Endothelial cell of hepatic sinusoid (primary cell): ENCODE data around the gene CENPVL3.
"Not testable (repeated sequence)": the region's sequence is repeated elsewhere in the genome, so short reads cannot be mapped to it uniquely, and the experiment has no call there.

ENCODE experiments used
- in situ Hi-C: cut with HindIII; loops from 2 replicates; pipeline ENCODE4 v1.10.0; 2017; ENCODE audit warnings: low sequenced_read_pairs

The CENPVL3 gene

GRCh38 chrX:51618241-51619155, at the start of gene CENPVL3:
Gene CENPVL3, minus strand, starts transcription at chrX:51618912. Its CDS starts 39 bp downstream, at chrX:51618873.
- in situ Hi-C loops: not testable (repeated sequence)

DNA sequence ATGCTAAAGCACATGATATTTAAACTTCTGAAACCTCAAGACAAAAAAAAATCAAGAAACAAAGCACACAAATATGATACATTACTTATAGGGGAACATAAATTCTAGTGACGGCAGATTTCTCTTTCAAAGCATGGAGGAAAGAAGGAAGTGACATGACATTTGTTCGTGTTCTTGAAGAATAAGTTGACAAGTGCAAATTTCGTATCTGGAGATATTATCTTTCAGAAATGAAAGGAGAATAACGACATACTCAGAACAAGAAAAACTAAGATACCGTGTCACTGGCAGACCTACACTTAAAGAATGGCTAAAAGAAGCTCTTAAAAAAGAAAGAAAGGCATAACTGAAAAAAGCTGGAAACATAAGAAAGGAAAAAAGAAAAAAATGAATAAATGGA, 47.3 kb upstream of the CENPVL3 start:
- in situ Hi-C loops: no loop called here

GRCh38 chrX:51643377-51643776, 24.7 kb upstream of the CENPVL3 start:
- in situ Hi-C loops: no loop called here

DNA sequence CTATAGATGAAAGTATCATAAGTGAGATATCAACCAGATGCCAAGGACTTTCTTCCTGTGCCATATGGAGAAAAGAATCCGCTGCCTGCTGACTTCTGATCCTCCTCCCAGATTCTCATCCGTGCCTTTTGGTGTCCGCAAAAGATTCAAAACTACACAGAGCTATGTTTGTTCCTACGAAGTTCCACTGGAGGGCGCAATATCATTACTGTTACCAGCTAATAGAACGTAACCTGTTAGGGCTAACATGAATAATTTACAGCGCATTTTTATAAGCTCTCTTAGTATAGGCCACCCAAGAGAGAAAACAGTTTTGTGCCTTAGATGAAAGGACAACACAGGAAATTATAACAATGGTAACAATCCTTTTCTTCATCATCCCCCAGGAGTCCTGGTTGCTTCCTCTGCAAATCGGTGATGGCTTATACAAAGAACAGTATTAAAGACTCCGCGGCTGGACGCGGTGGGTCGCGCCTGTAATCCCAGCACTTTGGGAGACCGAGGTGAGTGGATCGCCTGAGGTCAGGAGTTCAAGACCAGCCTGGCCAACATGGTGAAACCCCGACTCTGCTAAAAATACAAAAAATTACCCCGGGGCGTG, 22.8 kb upstream of the CENPVL3 start:
- in situ Hi-C loops: no loop called here

DNA sequence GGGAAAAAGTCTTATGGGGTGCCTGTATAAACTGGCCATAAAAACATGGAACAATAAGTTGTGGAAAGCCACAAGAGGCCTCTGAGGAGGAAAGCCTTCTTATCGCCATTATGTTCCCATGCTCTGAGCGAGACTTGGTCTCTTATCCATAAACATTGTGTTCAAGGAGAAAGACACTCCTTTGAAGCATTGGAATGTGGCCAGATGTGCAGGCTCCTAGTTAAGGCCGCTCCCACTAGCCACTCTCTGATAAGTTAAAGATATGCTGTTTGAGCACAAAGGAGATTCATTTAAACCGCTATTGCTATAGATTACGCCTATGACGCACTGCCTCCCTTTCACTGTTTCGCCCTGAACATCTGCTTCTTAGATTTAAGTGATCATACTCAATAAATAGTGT, 17.8 kb upstream of the CENPVL3 start:
- in situ Hi-C loops: not testable (repeated sequence)

DNA sequence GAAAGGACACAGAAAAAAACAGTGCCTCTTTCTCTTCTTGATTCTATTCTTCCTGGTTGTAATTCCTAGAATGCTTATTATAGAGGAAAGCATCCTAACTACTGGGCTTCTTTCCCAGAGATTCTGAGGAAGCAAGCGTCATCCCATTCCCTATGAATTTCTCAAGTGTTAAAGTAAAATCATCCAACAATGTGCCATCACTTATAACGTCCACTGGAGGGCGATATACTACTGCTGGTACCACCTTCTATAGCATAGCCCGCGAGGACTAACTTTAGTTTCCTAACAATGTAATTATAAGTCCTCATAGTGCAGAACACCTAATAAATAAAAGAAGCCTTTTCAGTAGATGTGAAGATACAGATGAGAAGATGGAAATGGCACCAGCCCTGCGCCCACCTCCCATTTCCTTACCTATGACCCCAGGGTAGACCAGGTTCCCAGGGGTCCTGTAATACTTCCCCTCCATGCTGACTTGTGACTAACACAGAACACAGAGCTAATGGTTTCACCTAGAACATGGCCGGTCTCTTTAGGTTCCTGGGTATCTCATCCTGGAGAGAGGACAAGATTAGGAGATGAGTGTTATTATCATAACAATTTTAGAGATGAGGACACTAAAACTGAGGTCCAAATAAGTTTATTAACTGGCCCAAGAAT, 4.2 kb downstream of the CENPVL3 start:
- in situ Hi-C loops: no loop called here

DNA sequence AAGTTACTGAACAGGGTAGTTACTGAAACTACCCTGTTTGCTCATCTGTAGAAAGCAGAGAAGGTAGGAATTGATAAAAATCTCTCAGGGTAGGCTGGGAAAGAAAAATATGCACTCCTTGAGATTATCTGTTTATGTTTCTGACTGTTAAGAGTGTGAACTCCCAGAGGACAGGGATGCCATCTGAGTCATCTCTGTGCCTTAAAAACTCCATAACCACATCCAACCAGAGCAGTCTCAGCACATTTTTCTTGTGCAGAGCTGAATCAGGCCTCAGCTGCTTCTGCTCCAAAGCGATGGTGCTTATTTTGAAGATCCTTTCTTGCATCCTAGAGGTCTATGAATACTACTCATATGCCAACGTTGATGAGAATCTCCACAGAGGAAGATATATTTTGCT, 9.9 kb downstream of the CENPVL3 start:
- in situ Hi-C loops: no loop called here

DNA sequence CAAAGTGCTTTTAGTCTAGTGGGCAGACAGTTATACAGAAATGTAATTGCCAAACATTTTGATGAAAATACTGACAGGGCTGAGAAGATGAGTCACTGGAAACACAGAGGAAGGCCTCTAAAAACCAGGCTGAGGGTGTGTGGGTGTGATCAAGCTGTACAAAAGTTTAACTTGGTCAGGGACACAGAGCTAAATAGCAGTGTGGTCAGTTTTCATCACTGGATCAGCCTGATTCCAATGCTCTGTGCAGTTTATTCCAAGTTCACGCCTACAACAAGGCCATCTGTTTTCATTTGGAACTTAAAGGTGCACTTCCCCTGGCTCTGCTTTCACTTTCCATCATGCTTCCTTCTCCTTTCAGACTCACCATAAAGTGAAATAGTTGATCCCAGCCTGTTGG, 10.6 kb downstream of the CENPVL3 start:
- in situ Hi-C loops: no loop called here

GRCh38 chrX:51606446-51606845, 12.3 kb downstream of the CENPVL3 start:
- in situ Hi-C loops: no loop called here

DNA sequence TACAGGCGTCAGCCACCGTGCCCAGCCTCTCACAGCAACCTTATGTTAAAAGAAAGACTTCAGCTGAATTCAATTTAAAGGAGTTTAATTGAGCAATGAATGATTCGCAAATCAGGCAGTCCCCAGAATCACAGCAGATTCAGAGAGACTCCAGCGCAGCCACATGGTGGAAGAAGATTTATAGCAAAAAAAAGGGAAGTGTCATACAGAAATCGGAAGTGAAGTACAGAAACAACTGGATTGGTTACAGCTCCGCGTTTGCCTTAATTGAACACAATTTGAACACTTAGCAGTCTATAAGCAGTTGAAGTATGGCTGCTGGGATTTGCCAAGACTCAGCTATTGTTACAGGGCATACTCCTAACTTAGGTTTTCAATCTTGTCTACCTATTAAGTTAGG, 19.8 kb downstream of the CENPVL3 start:
- in situ Hi-C loops: no loop called here

- in situ Hi-C loops: no loop called here
Observed at GRCh38 chrX:51571874-51572273, 46.8 kb downstream of the CENPVL3 start.

DNA sequence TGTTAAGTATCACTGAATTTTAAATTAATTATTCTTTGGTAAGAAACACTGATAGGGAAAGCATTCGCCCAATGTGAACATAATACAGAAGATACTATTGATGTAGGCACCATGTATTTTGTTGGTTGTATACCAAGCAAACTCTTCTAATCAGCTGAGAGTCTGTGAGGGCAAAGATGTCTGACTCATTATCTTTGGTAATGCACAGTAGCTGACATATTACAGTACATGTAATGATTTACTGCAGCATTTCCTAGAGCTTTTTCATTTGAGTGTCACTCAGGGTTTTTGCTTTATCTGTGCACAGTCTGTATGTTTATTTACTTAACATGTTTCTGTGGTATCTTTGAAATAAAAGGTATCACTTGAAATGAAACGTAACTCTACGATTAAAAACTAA, 49.2 kb downstream of the CENPVL3 start:
- in situ Hi-C loops: no loop called here

GRCh38 chrX:51568586-51568985, 50.1 kb downstream of the CENPVL3 start:
- in situ Hi-C loops: no loop called here
